SK-N-MC (cell line): ENCODE measurements around the gene TMEM270.

ENCODE experiments used
- EZH2 ChIP-seq: fragments of 200-600 bp; sonication (generic); IDR thresholded peaks from one replicate; pipeline ENCODE4 v1.6.1; 2017; ENCODE audit warnings: antibody characterized with exemption
- POLR2AphosphoS5 ChIP-seq: IDR thresholded peaks from 2 replicates; pipeline ENCODE4 v1.6.1; 2012; ENCODE audit warnings: mild to moderate bottlenecking, low read depth, low read length, borderline replicate concordance

DNA sequence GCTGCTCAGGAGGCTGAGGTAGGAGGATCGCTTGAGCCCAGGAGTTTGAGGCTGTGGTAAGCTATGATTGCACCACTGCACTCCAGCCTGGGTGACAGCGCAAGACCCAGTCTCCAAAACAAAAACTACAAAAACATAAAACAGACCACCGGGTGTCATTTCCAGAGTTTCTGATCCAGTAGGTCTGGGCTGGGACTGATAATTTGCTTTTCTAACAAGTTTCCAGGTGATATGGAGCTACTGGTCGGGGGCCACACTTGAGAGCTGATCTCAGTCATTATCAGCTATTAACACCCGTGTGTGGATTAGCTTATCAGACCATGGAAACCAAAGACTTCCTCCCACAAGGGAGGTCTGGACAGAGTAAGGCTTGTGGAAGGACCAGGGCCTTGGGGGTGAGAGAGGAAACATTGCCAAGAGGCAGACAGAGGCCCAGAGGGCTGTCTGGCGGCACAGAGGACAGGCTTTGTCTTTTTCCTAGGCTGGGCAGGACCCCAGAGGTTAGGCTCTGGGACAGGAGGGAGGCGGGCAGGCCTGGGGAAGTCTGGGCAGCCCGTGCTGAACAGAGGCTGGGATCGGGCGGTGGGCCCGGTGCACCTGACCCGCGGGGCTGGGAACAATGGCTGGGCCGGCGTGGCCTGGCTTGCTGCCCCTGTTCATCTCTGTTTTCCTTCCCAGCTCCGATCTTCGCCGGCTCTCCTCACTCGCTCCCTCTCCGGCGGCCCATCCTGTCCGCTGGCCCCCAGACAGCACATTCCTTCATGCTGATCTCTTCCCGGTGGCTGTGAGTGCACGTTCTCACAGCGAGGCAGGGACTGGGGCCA lies 25.2 kb downstream of the TMEM270 start:
- TF ChIP-seq POLR2AphosphoS5 (no peak), EZH2 (no peak)
